Measurements from ENCODE around the gene CD82.

DNA sequence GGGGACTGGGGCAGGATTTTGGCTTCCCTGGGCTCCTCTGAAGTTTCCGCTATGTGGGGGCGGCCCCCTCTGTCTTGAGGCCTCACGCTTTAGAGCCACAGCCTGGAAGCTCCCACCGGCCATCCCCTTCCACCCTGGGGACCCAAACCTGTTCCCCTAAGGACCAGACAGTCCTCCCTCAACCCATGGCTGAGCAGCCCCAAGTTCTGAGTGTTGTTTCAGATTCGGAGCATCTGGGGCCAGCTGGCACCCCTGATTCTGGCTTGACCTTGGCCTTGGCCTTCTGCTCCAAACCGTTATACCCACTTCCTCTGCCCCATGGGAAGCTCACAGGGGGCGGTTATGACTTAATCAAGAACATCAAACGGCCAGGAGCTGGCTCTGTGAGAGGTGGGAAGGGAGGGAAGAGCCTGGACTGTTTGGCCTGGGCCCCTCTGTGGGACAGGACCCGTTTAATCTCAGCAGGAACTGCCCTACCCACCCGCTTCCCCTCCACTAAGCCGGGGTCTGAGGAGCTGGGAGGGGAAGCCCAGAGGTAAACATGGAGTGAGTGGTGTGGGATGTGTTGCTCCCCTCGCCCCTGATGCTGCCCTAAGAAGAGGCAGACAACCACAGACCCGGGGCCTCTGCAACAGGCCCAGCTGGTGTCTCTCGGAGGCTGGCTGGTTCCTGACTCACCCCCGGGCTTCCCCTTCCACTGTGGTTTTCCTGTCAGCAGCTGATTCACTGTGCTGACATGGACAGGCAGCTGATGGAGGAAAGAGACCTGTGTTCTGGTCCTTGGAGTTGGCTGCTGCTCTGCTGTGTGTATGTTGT, 3.4 kb downstream of the CD82 start:
- TF ChIP-seq POLR2AphosphoS5 (IDR thresholded peaks at IDR 0.05; ENCODE audit: low read depth, low read length) (peak; percentile 73), POLR2A (IDR thresholded peaks at IDR 0.05; ENCODE audit: low read depth, low read length) (peak; percentile 78), TAF1 (IDR thresholded peaks at IDR 0.05; ENCODE audit: low read depth, low read length) (peak; percentile 38; the same call in 1 of the 2 replicates), PAX5 (IDR thresholded peaks at IDR 0.05; ENCODE audit: insufficient read depth, low read length, severe bottlenecking) (no peak), SPI1 (IDR thresholded peaks at IDR 0.05; ENCODE audit: low read depth, low read length) (peak; percentile 65)
